Astrocyte (in vitro differentiated cells and primary cell): ENCODE data around the gene SP140.

Source experiments
- EZH2 ChIP-seq: IDR thresholded peaks from 2 replicates; pipeline ENCODE4 v1.6.1; 2012; ENCODE audit warnings: mild to moderate bottlenecking, low read length, inconsistent platforms; ENCODE audit not compliant: insufficient read depth
- TF ChIP-seq, protein P1 (sequence below): IDR thresholded peaks from 2 replicates; pipeline ENCODE4 v1.5.1; 2011; ENCODE audit warnings: low read depth, mild to moderate bottlenecking, inconsistent platforms, low read length, moderate library complexity; ENCODE audit not compliant: insufficient read depth

DNA sequence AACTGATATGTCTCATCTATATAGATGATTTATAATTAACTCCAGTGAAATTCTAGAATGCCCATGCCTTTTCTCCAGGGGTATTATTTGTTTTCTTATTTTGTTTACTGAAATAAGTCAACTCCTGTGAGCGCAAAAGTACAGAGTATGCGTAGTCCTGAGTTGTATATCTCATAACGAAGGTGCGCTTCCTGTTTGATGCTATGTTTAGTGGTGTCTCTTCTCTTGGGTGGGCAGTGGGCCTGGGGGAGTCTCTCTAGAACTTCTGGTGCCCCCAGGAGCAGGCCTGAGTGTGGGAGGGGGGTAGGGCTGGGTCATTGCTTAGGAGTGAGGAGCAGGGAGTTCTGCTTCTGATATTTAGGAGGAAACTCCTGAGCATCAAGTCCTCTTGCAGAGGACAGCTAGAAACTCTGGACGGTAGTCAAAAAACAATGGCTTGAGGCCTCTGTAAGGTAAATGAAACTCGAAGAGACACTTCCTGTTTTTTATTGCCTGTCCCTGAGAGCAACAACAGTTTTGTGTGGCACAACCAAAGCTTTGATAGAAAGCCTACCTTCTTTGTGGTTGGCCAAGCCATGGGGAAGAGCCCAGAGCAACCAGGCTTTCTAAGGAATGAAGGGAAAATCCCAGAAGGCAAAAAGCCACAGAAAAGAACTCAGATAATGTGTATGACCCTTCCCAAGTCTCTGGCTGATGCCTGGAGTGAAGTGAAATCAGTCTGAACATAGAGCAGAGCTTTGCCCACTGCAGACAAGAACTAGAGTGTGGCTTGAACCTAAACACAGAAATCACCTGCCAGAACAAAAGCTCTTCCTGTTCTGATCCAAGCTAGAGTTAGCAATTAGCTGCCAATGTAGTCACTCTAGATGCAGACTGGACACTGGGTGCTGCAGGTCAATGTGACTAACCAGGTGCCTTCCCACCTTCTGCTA, 92.9 kb downstream of the SP140 start:
- TF ChIP-seq, protein P1, sequence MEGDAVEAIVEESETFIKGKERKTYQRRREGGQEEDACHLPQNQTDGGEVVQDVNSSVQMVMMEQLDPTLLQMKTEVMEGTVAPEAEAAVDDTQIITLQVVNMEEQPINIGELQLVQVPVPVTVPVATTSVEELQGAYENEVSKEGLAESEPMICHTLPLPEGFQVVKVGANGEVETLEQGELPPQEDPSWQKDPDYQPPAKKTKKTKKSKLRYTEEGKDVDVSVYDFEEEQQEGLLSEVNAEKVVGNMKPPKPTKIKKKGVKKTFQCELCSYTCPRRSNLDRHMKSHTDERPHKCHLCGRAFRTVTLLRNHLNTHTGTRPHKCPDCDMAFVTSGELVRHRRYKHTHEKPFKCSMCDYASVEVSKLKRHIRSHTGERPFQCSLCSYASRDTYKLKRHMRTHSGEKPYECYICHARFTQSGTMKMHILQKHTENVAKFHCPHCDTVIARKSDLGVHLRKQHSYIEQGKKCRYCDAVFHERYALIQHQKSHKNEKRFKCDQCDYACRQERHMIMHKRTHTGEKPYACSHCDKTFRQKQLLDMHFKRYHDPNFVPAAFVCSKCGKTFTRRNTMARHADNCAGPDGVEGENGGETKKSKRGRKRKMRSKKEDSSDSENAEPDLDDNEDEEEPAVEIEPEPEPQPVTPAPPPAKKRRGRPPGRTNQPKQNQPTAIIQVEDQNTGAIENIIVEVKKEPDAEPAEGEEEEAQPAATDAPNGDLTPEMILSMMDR = no peak
- TF ChIP-seq EZH2 = no peak
